Activated T-helper 1 cell treated with anti-CD3 and anti-CD28 coated beads, Interleukin-12 subunit alpha, Interleukin-12 subunit beta, Interleukin-2, Interleukin-4 antibody, amounts not matched to agents 30 ng/mL and 10 ng/mL and 1 ng/mL, durations not matched to agents 14 hours and 24 hours and 36 hours (primary cell): ENCODE results near the gene LRTM1. TPM values are rescaled to one million over a fixed set of nuclear protein-coding genes. Genes with fewer than 3 reads are reported as not detected.

Experiments
- DNase-seq: peaks from one replicate; pipeline ENCODE4 v3.0.0; 2021; ENCODE audit warnings: low spot score
- H3K27ac Mint-ChIP-seq: one replicate; pipeline ENCODE4 v1.8.0; 2021; ENCODE audit warnings: mild to moderate bottlenecking, mixed read lengths
- H3K27me3 Mint-ChIP-seq: one replicate; pipeline ENCODE4 v1.8.0; 2022; ENCODE audit warnings: mild to moderate bottlenecking, moderate library complexity, mixed read lengths; ENCODE audit not compliant: insufficient read depth
- H3K36me3 Mint-ChIP-seq: one replicate; pipeline ENCODE4 v1.8.0; 2021; ENCODE audit warnings: low read depth, mixed read lengths
- H3K4me1 Mint-ChIP-seq: one replicate; pipeline ENCODE4 v1.8.0; 2021; ENCODE audit warnings: low read depth, mixed read lengths
- H3K4me3 Mint-ChIP-seq: one replicate; pipeline ENCODE4 v1.8.0; 2021; ENCODE audit warnings: mild to moderate bottlenecking, moderate library complexity, mixed read lengths
- H3K9me3 Mint-ChIP-seq: one replicate; pipeline ENCODE4 v1.8.0; 2021; ENCODE audit warnings: mixed read lengths
- intact Hi-C: fragments of 100-400 bp; cut with micrococcal nuclease; formaldehyde crosslinking; loops from one replicate; pipeline ENCODE4 v1.15.1; 2024
- total RNA-seq: library from RNA; stranded (reverse); gene quantifications from 2 replicates; pipeline ENCODE4 v1.2.3, GENCODE V29; 2022

The LRTM1 gene
- total RNA-seq, 1 donor from 2014 or later, result not detected

- intact Hi-C loops, result no loop called here
- no peak overlapping the region for H3K4me3 Mint-ChIP-seq
These were observed 51.2 kb downstream of the LRTM1 start for GRCh38 chr3:54876694-54877093.

DNA sequence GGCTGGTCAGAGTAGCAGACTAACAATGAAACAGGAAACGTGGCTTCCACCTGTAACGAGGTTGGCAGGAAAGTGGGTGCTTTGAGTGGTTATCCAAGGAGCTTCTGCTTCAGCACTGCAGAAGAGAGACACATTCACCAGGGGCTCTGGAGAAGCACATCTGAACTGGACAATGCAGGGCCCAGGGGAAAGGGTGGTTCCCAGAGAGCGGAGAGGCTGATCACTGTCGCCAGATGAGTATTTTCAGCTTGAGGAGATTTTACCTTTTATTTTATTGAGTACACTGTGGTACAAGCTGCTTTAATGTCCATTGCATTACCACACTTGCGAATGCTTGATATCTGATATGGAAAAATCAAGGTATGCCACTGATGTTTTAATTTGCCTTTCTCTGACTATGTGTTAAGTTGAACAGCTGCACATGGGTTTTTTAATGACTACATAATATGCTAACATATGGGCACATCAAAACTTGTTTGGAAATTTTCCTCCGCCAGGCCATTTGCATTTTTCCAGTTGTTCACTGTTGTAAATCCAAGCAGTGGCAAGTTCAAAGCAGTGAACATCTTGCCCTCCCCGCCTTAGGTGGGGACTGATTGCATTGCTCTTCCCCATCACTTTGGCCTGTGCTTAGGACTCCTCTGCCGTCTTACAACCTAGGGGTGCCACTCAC is 52.1 kb downstream of the LRTM1 start:
- no peaks in the 10 kb centered on the region for H3K36me3 Mint-ChIP-seq
- H3K27me3 Mint-ChIP-seq, result no peaks in the 10 kb centered on the region
- no peak overlapping the region for H3K27ac Mint-ChIP-seq
- intact Hi-C loops, result no loop called here
- DNase-seq, result no peak
- H3K9me3 Mint-ChIP-seq, result no peaks in the 10 kb centered on the region
- no peaks in the 10 kb centered on the region for H3K4me1 Mint-ChIP-seq
- H3K4me3 Mint-ChIP-seq, result no peak overlapping the region

More at GRCh38 chr3:54876694-54877093, 51.2 kb downstream of the LRTM1 start:
- no peak for DNase-seq
- Mint-ChIP-seq H3K4me1 (no peaks in the 10 kb centered on the region), H3K36me3 (no peaks in the 10 kb centered on the region), H3K27me3 (no peaks in the 10 kb centered on the region), H3K9me3 (no peaks in the 10 kb centered on the region), H3K27ac (no peak overlapping the region)

DNA sequence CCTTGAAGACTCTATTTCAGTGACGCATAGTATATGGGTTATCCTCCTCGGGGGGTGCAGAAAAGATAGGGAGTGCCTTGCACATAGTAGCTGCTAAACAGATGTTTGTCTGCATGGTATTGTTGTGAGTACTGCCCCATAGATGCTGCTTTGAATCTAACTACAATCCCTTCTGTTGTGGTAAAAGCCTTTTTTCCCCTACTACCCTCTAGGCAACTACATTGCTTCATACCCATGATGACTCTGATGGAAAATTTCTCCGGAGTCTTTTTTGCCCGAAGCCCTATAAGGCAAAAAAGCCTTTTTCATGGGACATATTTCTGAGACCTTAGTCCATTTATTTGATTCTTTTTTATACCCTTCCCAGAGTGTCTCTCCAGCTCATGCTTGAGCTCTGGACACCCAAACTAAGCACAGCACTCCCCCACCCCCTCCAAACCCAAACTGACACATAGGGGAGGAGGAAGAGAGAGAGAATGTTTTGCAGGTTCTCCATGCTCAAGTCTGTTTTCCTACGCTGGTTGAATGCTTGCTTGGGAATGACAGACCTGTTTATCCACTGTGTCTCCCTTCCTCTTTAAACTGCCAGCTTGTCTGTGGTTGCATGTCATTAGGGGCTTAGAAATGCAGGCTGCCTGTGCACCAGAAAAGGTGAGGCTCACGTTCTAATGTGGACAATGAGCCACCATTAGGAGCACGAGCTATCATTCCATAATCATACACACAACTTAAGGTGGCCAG is 52.9 kb downstream of the LRTM1 start:
- intact Hi-C loops, result no loop called here
- H3K27ac Mint-ChIP-seq, result no peak overlapping the region
- no peaks in the 10 kb centered on the region for H3K27me3 Mint-ChIP-seq
- DNase-seq, result no peak
- no peak overlapping the region for H3K4me3 Mint-ChIP-seq
- no peaks in the 10 kb centered on the region for H3K4me1 Mint-ChIP-seq
- H3K9me3 Mint-ChIP-seq, result no peaks in the 10 kb centered on the region
- no peaks in the 10 kb centered on the region for H3K36me3 Mint-ChIP-seq

DNA sequence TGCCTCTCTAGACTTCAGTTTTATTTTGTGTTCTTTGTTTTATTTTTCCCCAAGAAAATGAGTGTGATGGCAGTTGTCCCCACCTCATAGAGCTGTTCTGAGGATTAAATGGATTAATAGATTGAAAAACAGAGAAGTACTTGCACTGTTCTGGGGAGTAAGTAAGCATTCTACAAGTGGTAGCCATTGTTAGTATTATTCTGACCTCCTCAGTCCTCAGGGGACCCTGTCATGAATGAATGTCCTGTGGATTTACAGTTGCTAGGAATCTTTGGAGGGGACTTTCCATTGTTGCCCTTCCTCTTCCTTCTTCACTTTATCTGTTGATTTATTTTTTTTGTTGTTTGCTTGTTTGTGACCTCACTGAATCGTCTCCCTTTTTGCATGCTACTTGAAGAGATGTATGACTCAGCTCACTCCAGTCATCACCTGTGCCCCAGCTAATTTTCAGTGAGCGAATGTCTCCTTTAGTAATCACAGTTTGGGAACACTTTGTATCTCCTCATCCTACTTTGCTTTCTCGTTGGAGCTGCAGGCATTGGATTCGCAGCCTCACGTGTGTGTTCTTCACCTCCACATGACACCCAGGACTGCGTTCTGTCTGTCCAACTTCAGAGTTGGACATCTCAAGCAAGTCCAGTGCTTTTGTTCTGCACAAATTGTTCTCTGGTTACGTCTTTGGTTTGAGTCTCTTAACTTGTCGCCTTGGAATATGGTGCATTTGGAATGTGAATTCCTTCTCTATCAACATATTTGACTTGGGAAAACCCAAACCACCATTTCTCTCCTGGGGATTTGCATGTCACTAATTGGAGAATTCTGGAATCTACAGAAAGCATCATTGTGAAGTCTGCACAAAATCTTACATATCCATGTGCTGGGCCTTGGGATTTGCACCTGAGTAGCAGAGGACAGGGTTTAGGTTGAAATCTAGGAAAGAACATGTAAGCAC is 54.5 kb downstream of the LRTM1 start:
- Mint-ChIP-seq H3K4me1 (no peaks in the 10 kb centered on the region), H3K36me3 (no peaks in the 10 kb centered on the region), H3K4me3 (no peak overlapping the region), H3K27ac (no peak overlapping the region), H3K27me3 (no peaks in the 10 kb centered on the region), H3K9me3 (no peaks in the 10 kb centered on the region)
- DNase-seq, result no peak
- intact Hi-C loops, result no loop called here

DNA sequence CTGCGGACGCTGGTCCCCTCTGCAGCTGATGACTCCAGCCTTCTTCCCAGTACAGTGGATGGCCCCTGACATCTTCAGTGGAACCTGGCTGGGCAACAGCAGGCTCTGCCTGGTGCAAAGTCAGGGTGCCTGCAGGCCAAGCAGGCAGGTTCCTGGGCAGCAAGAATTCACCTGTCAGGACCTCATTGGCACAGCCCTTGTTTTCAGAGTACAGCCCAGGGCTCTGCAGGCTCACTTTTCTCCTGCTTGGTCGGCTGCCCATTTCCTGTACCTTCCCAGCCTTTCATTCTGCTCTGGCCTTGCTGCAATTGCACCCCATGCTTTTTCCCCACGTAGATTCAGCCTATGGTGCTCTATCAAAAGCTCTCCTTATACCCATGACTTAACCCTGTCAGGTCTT is 56.0 kb downstream of the LRTM1 start:
- Mint-ChIP-seq H3K4me3 (no peak overlapping the region), H3K36me3 (no peaks in the 10 kb centered on the region), H3K27me3 (no peaks in the 10 kb centered on the region), H3K27ac (no peak overlapping the region), H3K4me1 (no peaks in the 10 kb centered on the region), H3K9me3 (no peaks in the 10 kb centered on the region)
- DNase-seq, result no peak
- intact Hi-C loops, result no loop called here

- no peak overlapping the region for H3K27ac Mint-ChIP-seq
- H3K4me3 Mint-ChIP-seq, result no peak overlapping the region
- no peaks in the 10 kb centered on the region for H3K27me3 Mint-ChIP-seq
- H3K9me3 Mint-ChIP-seq, result no peaks in the 10 kb centered on the region
- no peaks in the 10 kb centered on the region for H3K36me3 Mint-ChIP-seq
- intact Hi-C loops, result no loop called here
- no peaks in the 10 kb centered on the region for H3K4me1 Mint-ChIP-seq
- no peak for DNase-seq
These were observed 57.4 kb downstream of the LRTM1 start for GRCh38 chr3:54870423-54870822.
